GM21367 (cell line): ENCODE results near the gene HELZ2.
"Not testable (repeated sequence)": the region's sequence is repeated elsewhere in the genome, so short reads cannot be mapped to it uniquely, and the experiment has no call there.

ENCODE experiments used
- ATAC-seq: cut with Tn5 transposase; IDR thresholded peaks from one replicate; pipeline ENCODE4 v1.9.1; 2021; ENCODE audit not compliant: unreplicated experiment

Gene HELZ2

GRCh38 chr20:63574156-63574828, at the start of gene HELZ2:
Gene HELZ2 (minus strand): TSS chr20:63574239. CDS start chr20:63572385, 1,854 bp downstream.
- no peak for ATAC-seq

- ATAC-seq: no peak
Measured at GRCh38 chr20:63622732-63623131, 48.7 kb upstream of the HELZ2 start.

GRCh38 chr20:63622096-63622495, 48.1 kb upstream of the HELZ2 start:
- ATAC-seq: no peak

GRCh38 chr20:63620991-63621390, 47.0 kb upstream of the HELZ2 start:
- no peak for ATAC-seq

- ATAC-seq: no peak
Measured at GRCh38 chr20:63619505-63619904, 45.5 kb upstream of the HELZ2 start.

- no peak for ATAC-seq
Measured at GRCh38 chr20:63619086-63619485, 45.0 kb upstream of the HELZ2 start.

GRCh38 chr20:63618291-63618980, 44.4 kb upstream of the HELZ2 start:
- no peak for ATAC-seq

GRCh38 chr20:63617876-63618265, 43.8 kb upstream of the HELZ2 start:
- ATAC-seq: no peak

- no peak for ATAC-seq
Measured at GRCh38 chr20:63617092-63617875, 43.2 kb upstream of the HELZ2 start.

GRCh38 chr20:63613863-63614594, 40.0 kb upstream of the HELZ2 start:
- not testable (repeated sequence) for ATAC-seq

GRCh38 chr20:63612276-63612931, 38.4 kb upstream of the HELZ2 start:
- no peak for ATAC-seq

- ATAC-seq: no peak
Measured at GRCh38 chr20:63611646-63612045, 37.6 kb upstream of the HELZ2 start.

GRCh38 chr20:63610581-63611435, 36.8 kb upstream of the HELZ2 start:
- ATAC-seq: no peak

GRCh38 chr20:63606686-63607085, 32.6 kb upstream of the HELZ2 start:
- ATAC-seq: no peak

GRCh38 chr20:63602321-63602720, 28.3 kb upstream of the HELZ2 start:
- no peak for ATAC-seq

- ATAC-seq: not testable (repeated sequence)
Measured at GRCh38 chr20:63601679-63602078, 27.6 kb upstream of the HELZ2 start.

GRCh38 chr20:63599396-63600050, 25.5 kb upstream of the HELZ2 start:
- ATAC-seq: no peak

- no peak for ATAC-seq
Measured at GRCh38 chr20:63598479-63599395, 24.7 kb upstream of the HELZ2 start.
